Dermis blood vessel endothelial cell (primary cell): ENCODE data around the gene TLE5. TPM values are rescaled to one million over a fixed set of nuclear protein-coding genes. Genes with fewer than 3 reads are reported as not detected.
"Not testable (repeated sequence)": the region's sequence is repeated elsewhere in the genome, so short reads cannot be mapped to it uniquely, and the experiment has no call there.

Experiments used
- DNase-seq: peaks from one replicate; pipeline ENCODE4 v3.0.0; 2010
- total RNA-seq: library from RNA; depleted of rRNA; stranded (reverse); fragments of >200 nt; gene quantifications from 2 replicates; pipeline ENCODE4 v1.2.3, GENCODE V29; 2014

TLE5 gene
- total RNA-seq, 1 donor from 2014 or later = 81.7 TPM

DNA sequence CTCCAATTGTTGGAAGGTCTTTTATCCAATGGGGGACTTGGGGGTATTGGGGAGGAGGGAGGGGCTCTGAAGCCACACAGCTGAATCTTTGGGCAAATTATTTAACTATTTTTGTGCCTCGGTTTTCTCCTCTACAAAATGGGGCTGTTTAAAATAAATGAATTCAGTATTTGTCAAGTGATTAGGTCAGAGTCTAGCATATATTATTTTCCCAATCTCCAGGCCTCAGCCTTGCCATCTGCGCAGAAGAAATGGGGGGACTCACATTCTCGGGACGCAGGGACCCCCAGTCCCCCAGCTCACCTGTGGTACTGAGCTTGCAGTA, 1.5 kb downstream of the TLE5 start:
- no peak for DNase-seq

DNA sequence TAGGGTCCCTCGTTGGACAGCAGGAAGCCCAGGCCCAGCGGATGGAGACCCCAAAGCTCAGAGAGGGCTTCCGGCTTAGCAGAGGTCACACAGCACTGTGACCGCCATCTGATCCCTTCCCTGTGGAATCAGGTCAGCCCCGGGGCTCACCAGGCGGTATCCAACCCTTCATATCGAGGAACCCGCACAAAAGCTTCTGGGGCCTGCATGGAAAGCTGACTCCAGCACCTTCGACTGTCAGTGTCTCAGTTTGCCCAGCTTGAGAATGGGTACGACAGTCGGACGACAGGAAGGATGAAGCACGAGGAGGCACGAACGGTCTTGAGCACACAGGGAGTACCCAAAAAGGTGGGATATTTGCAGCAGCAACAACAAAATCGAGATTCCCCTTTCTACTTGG, 2.6 kb downstream of the TLE5 start:
- no peak for DNase-seq

DNA sequence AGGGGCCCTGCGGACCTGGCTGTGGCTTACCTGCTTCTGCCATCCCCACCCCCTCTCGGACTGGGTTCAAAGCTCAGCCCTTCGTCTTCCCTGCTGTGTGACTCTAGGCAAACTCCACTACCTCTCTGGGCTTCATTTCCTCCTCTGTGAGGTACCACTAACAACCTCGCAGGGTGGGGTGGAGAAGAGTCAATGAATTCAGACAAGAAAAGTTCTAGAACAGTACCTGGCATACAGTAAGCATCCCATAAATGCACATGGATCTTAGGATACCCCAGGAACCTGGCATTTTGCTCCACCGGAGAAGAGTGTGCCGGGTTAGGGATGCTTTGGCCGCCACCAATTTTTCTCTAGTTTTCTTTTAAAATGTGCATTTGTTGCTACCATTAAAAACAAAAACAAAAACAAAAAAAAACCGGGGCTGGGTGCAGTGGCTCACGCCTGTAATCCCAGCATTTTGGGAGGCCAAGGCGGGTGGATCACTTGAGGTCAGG, 3.4 kb downstream of the TLE5 start:
- DNase-seq = no peak

DNA sequence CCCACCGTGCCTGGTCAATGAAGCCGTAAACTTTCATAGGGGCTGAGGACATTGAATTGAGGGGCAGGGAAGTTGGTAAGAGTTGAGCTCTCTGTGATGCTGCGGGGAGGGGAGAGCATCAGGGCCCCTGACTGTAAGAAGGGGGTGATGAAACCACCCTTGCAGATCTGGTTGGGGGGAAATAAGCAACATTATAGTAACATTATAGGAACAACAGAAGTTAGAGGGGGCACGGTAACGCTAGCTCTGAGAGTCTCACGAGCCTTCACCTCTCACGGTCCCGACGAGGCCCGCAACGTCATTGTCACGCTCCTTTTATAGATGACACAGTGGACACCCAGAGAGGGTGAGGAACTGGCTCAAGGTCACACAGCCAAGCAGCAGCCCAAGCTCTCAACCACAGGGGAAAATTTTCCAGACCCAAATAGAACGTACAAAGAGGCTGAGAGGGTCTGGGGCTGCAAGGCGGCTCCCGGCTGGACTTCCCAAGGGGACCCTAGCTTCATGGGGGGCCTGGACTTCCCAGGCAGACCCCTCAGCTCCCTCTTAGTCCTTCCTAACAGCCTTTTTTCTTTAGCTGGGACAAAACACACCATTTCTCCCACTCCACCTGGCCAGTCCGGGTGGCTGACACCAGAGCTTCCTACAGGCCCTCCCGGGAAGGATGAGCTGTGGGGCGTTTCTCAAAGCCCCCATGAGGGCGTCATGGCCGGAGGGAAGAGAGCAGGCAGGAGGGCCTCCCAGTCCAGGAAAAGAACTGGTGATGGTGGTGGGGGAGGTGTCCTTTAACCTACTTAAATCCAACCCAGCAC, 4.1 kb downstream of the TLE5 start:
- DNase-seq = no peak

GRCh38 chr19:3057275-3057714, 5.0 kb downstream of the TLE5 start:
- DNase-seq = no peak

DNA sequence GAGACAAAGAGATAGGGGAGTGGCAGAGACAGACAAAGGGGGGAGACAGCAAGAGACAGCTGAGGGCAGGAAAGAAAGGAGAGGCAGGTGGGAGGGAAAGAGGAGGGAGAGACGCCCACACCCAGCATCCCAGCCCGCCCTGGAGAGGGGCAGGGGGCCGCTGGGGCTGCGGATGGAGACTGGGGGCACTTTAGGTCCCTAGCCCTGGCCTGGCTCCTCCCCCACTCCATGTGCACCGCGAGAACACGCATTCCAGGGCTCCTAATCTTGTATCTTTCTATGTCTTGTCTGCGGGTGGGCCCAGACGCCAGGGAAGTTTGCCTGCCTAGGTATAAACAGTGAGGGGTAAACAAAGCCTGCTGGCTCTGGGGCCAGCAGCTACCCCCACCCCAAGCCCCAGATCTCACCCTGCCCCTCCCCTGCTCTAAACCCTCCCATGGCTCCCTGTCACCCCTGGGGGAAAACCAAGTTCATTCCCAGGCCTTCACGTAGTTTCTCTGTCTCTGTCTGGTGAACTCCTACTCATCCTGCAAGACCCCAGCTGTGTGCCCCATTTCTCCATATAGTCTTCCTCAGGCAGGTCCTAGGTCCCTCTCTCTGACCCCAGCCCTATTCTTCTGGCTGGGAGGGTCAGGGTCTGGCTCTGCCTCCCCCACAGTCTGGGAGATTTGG, 5.7 kb downstream of the TLE5 start:
- DNase-seq = no peak

GRCh38 chr19:3055741-3056416, 6.4 kb downstream of the TLE5 start:
- no peak for DNase-seq

DNA sequence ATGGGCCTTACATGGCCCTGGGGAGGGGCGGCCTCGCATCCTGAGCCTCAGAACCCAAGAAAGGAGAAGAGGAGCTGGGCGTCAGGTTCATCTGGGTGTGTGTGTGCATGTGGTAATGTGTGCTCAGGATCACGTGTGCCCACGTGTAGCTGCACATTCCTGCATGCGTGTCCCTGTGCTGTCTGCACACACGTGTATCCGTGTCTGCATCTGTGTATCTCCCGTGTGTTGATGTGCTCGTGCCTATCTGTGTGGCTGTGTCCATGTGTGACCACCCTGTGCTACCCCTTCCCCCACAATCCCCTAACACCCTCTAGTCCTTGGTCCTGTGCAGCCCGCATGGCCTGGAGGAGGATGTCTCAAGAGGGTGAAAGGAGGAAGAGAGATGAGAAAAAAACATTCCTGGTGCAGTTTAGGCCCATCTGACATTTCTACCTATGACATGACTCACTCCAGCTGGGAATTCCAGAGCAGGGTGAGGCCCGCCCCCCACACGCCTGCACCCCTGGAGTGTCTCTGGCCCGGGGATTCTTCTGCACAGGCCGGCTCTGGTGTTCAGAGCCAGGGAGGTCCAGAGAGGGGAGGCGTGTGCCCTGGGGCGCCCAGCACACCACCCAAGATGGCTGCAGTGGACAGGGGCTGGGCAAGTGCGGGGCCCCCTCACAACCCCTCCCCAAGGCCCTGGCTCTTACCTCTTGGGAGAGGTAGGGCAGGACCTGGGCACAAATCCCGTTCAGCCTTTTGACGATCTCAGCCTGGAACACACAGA, 7.1 kb downstream of the TLE5 start:
- no peak for DNase-seq

DNA sequence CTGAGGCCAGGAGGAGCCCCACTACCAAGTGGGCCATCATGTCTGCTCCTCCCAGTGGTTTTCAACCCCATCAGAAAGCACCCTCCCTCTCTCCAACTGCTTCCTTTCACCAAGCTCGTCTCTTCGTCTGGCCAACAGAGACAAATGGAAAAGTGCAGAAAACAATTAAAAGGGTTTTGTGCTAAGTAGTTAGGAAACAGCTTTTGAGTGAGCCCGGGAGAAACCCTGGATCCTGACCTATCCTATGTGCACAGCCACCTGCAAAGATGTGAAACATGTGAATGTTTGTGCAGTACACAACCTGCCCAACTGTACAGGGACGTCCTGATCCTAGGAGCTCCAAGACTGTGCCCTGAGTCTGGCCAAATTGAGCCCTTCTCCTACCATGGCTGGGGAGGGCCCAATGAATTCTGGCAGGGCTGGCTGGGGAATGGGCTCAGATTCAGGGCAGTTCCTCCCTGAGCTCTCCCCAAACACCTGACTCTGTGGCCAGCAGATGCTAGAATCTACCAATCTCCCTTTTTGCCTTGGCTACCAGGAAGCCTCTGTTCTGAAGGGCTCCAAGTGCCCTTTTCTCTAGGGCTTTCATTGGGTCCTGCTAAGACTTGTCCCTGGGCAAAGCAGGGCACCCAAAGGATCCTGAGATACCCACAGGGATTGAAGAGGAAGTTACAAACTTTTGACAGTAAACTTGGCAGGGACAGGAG, 7.9 kb downstream of the TLE5 start:
- DNase-seq = no peak

DNA sequence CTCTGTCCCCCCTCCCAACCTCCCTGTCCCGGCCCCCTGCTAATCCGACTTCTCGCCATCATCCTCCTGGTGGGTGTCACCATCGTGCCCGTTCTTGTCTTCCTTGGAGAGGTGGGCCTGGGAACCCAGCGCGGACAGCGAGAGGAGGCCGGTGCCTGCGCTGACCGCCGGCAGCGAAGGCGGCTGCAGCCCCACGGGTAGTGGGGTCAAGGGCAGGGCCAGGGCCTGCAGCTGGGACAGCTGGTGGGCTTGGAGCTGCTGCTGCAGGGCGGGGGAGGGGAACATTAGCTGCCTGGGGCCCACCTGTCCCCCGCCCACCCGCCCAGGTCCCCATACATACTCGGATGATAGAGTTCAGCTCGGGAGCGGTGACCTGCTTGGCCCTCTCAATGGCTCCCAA, 8.5 kb downstream of the TLE5 start:
- no peak for DNase-seq

DNA sequence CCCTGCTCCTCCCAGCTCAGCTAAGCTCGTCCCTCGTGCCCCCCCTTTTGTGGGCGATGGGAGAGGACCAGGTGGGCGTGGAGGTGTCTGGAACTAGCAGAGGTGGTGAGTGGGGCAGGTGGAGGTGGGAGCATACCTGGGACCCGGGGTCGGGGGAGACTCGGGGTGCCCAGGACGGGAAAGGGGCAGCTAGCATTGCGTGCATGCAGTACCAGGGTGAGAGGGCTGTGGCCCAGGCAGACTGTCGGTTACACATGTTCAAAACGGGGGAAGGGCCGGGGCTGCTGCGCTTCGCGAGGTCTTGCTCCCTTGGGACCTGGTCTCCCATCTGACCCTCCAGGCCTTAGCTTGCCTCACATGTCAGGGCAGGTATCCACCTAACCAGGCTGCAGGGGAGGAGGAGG, 9.1 kb downstream of the TLE5 start:
- DNase-seq = no peak

DNA sequence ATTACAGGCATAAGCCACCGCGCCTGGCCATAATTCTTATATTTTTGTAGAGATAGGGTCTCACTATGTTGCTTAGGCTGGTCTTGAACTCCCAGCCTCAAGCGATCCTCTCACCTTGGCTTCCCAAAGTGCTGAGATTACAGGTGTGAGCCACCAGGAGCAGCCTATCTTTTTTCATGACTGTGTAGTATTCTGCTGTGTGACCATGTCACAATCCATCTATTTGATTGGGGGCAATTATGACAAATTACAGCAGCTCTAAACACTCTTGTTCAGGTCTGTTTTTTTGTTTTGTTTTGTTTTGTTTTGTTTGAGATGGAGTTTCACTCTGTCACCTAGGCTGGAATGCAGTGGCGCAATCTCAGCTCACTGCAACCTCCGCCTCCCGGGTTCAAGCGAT, 12.3 kb downstream of the TLE5 start:
- not testable (repeated sequence) for DNase-seq

GRCh38 chr19:3049089-3049488, 13.2 kb downstream of the TLE5 start:
- no peak for DNase-seq

DNA sequence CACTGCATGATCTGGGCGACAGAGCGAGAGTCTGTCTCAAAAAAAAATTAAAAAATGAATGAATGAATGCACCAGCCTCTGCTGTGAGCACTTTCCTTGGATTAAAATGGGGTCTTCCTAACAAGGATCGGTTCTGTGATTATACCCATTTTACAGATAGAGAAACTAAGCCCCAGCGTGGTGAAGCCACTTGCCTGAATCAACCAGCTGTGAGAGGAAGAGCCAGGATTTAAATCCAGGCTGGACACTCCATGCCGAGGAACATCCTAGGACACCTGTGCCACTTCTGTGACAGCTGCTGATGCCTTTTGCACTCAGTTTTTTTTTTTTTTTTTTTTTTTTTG, 14.1 kb downstream of the TLE5 start:
- DNase-seq = no peak

DNA sequence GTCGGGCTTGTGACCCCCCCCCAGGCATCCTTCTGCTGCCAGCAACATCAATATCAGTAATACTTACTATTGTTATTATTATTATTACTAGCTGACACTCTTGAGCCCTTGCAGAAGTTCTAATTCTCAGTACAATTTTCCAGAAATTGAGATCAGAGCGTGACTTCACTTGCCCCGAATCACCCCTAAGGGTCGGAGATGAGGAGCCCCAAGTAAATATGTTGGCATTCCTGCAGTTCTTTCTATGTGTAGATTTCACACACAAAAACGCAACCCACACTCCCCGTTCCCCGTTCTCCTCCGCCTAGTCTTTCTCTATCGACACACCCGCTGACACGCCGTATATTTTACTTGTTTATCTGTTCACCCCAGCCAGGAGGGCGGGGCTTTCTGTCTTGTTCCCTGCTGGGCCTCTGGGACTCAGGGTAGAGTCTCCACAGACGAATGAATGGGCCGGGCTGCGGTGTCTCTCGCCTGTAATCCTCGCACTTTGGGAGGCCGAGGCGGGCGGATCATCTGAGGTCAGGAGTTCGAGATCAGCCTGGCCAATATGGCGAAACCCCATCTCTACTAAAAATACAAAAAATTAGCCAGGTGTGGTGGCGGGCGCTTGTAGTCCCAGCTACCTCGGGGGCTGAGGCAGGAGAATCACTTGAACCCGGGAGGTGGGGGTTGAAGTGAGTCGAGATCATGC, 14.7 kb downstream of the TLE5 start:
- DNase-seq = peak; percentile 54

DNA sequence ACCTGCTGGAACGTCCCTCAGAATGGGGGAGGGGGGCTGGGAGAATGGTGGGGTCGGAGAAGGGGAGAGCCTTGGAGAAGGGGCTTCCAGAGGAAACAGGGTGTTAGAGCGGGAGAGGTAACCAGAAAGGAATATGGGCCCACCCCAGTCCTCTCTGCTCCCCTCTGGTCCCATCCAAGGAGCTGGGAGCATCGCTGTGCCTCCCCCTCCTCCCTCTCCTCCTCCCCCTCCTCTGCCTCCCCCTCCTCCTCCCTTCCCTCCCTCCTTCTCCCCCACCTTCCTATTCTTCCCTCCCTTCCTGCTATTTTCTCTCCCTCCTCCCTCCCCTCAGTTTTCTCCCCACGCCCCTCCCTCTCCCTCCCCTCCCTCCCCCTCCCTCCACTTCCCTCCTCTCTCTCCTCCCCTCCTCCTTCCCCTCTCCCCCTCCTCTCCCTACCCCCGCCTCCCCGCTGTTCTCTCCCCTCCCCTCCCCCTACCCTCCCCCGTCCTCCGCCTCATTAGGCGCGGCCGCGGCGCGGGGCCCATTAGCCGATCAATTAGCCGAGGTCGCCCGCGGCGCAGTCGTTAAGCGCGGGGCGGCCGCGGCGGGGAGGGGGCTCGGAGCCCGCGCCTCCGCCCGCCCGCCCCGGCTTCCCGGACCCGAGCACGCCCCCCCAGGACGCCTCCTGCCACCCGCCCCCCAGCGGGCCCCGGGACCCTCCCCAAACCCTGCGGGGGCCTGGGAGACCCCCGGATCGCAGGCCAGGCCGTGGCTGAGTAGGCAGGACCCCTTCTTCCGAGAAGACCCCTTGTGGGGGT, 15.4 kb downstream of the TLE5 start:
- no peak for DNase-seq

DNA sequence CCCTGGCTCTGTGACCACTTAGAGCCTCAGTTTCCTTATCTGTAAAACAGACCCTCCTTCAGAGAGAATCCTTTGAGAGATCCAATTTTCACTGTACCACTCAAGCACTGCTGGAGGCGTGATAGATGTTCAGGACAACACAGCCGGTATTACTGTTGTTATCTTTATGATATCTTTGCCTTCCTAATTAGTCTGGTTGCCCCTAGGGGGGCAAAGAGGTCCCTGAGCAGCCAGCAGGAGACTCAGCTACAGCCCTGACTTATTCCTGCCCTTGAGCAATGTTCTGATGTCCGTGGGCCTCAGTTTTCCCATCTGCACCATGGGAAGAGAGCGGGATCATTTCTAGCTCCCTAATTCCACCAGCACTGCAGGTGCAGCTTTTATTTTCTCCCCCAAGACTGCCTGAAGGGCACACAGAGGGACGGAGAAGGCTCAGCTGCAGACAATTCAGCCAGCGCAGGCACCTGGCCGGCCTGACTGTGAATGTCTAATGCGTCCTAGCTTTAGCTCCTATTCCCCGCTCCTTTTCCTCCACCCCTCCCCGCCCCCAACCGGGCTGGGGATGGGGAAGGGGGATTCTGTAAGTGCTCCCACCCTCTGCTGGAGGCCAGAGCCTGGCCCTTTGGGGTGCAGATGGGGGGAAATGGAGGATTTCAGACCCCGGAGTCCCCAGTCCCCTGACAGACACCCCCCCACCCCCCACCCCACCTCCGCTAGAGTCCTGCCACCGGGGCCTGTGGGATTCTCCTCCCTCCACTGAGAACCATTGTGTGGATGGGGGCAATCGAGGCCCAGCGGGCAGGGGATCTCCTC, 16.2 kb downstream of the TLE5 start:
- DNase-seq = no peak

GRCh38 chr19:3045191-3045590, 17.1 kb downstream of the TLE5 start:
- no peak for DNase-seq

- no peak for DNase-seq
Measured at GRCh38 chr19:3042621-3043267, 19.6 kb downstream of the TLE5 start.
